Fibroblast of lung (primary cell): Measurements from ENCODE around the gene MOV10. TPM values are rescaled to one million over a fixed set of nuclear protein-coding genes. Genes with fewer than 3 reads are reported as not detected.

Experiments used
- DNase-seq, 2 donors: peaks; one replicate each; pipeline versions ENCODE4 v3.0.0 to v3.0.0-alpha.2; 2010; ENCODE audit warnings: low read depth in 2 of 2
- H2AFZ ChIP-seq: 2 replicates; pipeline ENCODE4 v1.5.1; 2012; ENCODE audit warnings: low read length, control low read depth, inconsistent platforms
- H3K27ac ChIP-seq: 2 replicates; pipeline ENCODE4 v1.5.1; 2011; ENCODE audit warnings: low read length, control low read depth; ENCODE audit not compliant: insufficient read depth
- H3K27me3 ChIP-seq: 2 replicates; pipeline ENCODE4 v1.5.1; 2011; ENCODE audit warnings: mild to moderate bottlenecking, low read length; ENCODE audit not compliant: control insufficient read depth, insufficient read depth
- H3K36me3 ChIP-seq: 2 replicates; pipeline ENCODE4 v1.5.1; 2011; ENCODE audit warnings: low read length; ENCODE audit not compliant: control insufficient read depth, insufficient read depth
- H3K4me1 ChIP-seq: 2 replicates; pipeline ENCODE4 v1.5.1; 2011; ENCODE audit warnings: low read length; ENCODE audit not compliant: control insufficient read depth, insufficient read depth; ENCODE audit errors: extremely low read depth
- H3K4me2 ChIP-seq: 2 replicates; pipeline ENCODE4 v1.5.1; 2011; ENCODE audit warnings: low read length, control low read depth; ENCODE audit not compliant: insufficient read depth; ENCODE audit errors: extremely low read depth
- H3K4me3 ChIP-seq, 4 experiments: fragments of 200-600 bp in 1 of 4; sonication (generic) in 1 of 4; replicated peaks in 1 of 4; 2 replicates each; pipeline ENCODE4 v1.5.1; 2011 to 2016; ENCODE audit warnings: low read length in 4 of 4, low read depth in 3 of 4, mild to moderate bottlenecking in 3 of 4, control low read depth in 2 of 4, inconsistent platforms in 1 of 4, mixed read lengths in 1 of 4; ENCODE audit not compliant: insufficient read depth in 1 of 4; ENCODE audit errors: control extremely low read depth in 1 of 4
- H3K79me2 ChIP-seq: 2 replicates; pipeline ENCODE4 v1.5.1; 2012; ENCODE audit warnings: mild to moderate bottlenecking, low read length, inconsistent platforms; ENCODE audit not compliant: control insufficient read depth, insufficient read depth
- H3K9ac ChIP-seq: 2 replicates; pipeline ENCODE4 v1.5.1; 2011; ENCODE audit warnings: mild to moderate bottlenecking, low read length, control low read depth; ENCODE audit not compliant: insufficient read depth
- H3K9me3 ChIP-seq: 2 replicates; pipeline ENCODE4 v1.5.1; 2012; ENCODE audit warnings: low read depth, low read length; ENCODE audit not compliant: control insufficient read depth, insufficient read depth
- H4K20me1 ChIP-seq: 2 replicates; pipeline ENCODE4 v1.5.1; 2011; ENCODE audit warnings: low read length; ENCODE audit not compliant: control insufficient read depth, insufficient read depth; ENCODE audit errors: extremely low read depth
- CTCF ChIP-seq, 2 donors: IDR thresholded peaks in 1 of 2; conservative IDR thresholded peaks in 1 of 2; 1 replicate in 1 of 2; 2 replicates in 1 of 2; pipeline ENCODE4 v1.5.1; 2011 to 2012; ENCODE audit warnings: low read length in 2 of 2, control low read depth in 1 of 2, inconsistent platforms in 1 of 2, low read depth in 1 of 2, mild to moderate bottlenecking in 1 of 2
- EZH2 ChIP-seq: IDR thresholded peaks from 2 replicates; pipeline ENCODE4 v1.5.1; 2012; ENCODE audit warnings: low read length, control low read depth, mild to moderate bottlenecking; ENCODE audit errors: missing control alignments
- polyA plus RNA-seq, 2 donors: library from polyadenylated mRNA; depleted of rRNA in 1 of 2; stranded (reverse) in 1 of 2; unstranded in 1 of 2; fragments of >200 nt; gene quantifications; 2 replicates each; pipeline ENCODE4 v1.2.1, GENCODE V29; 2011 to 2012; ENCODE audit warnings: missing spikeins in 1 of 2
- total RNA-seq: library from RNA; depleted of rRNA; stranded (reverse); fragments of >200 nt; gene quantifications from 2 replicates; pipeline ENCODE4 v1.2.1, GENCODE V29; 2014

MOV10 gene
- total and polyA plus RNA-seq, 2 donors (not counting 1 experiment from before 2014, with no cell fraction given) = 39.6 to 42.9 TPM

GRCh38 chr1:112688781-112689193 lies 14.3 kb downstream of the MOV10 start:
- Histone ChIP-seq H3K4me1 (no peaks in the 10 kb centered on the region), H3K4me3 (no peak overlapping the region), H3K4me2 (no peak overlapping the region), H3K79me2 (no peaks in the 10 kb centered on the region), H3K36me3 (peaks cover 5% of the 10 kb centered on the region), H3K9me3 (no peaks in the 10 kb centered on the region), H3K9ac (no peak overlapping the region), H3K27ac (no peak overlapping the region), H2AFZ (no peak overlapping the region), H3K27me3 (no peaks in the 10 kb centered on the region), H4K20me1 (no peaks in the 10 kb centered on the region)
- TF ChIP-seq EZH2 (no peak), CTCF (conservative IDR thresholded peaks at IDR 0.05 in 1 of 2, IDR thresholded peaks at IDR 0.05 in 1 of 2; ENCODE audit: low read depth in 1 of 2, low read length in 2 of 2) (no peak)
- DNase-seq = no peak

GRCh38 chr1:112689196-112689841 lies 14.9 kb downstream of the MOV10 start:
- Histone ChIP-seq H3K4me2 (no peak overlapping the region), H4K20me1 (no peaks in the 10 kb centered on the region), H3K4me3 (no peak overlapping the region), H3K79me2 (no peaks in the 10 kb centered on the region), H3K27me3 (no peaks in the 10 kb centered on the region), H3K9ac (no peak overlapping the region), H3K27ac (no peak overlapping the region), H3K4me1 (no peaks in the 10 kb centered on the region), H3K36me3 (peaks cover 8% of the 10 kb centered on the region), H2AFZ (no peak overlapping the region), H3K9me3 (no peaks in the 10 kb centered on the region)
- TF ChIP-seq EZH2 = no peak
- TF ChIP-seq CTCF (conservative IDR thresholded peaks at IDR 0.05 in 1 of 2, IDR thresholded peaks at IDR 0.05 in 1 of 2; ENCODE audit: low read depth in 1 of 2, low read length in 2 of 2) = no peak
- DNase-seq = no peak

- DNase-seq = no peak
- Histone ChIP-seq H3K79me2 (no peaks in the 10 kb centered on the region), H2AFZ (no peak overlapping the region), H3K4me3 (no peak overlapping the region), H3K27me3 (no peaks in the 10 kb centered on the region), H3K9ac (no peak overlapping the region), H3K4me2 (no peak overlapping the region), H3K27ac (no peak overlapping the region), H3K36me3 (peaks cover 10% of the 10 kb centered on the region), H3K4me1 (no peaks in the 10 kb centered on the region), H4K20me1 (no peaks in the 10 kb centered on the region), H3K9me3 (no peaks in the 10 kb centered on the region)
- no peak for TF ChIP-seq EZH2
- no peak for TF ChIP-seq CTCF (conservative IDR thresholded peaks at IDR 0.05 in 1 of 2, IDR thresholded peaks at IDR 0.05 in 1 of 2; ENCODE audit: low read depth in 1 of 2, low read length in 2 of 2)
Observed at GRCh38 chr1:112689842-112690237, 15.4 kb downstream of the MOV10 start.
